ENCODE measurements around the gene MEP1A.

GRCh38 chr6:46792635-46793034 is 554 bp upstream of the MEP1A start:
- TF ChIP-seq SPI1 (IDR thresholded peaks at IDR 0.05; ENCODE audit: borderline replicate concordance, low read depth): no peak
- no peak for TF ChIP-seq CTCF (IDR thresholded peaks at IDR 0.05; ENCODE audit: insufficient read depth, low read length)

All from HL-60 (cell line).